ENCODE data around the gene CLCF1. TPM values are rescaled to one million over a fixed set of nuclear protein-coding genes. Genes with fewer than 3 reads are reported as not detected.

CLCF1 gene
- total RNA-seq, 8 experiments from 2014 or later: 0.81 to 6.1 (median 1.7) TPM

- WGBS, 10 experiments: 20 to 25% methylated on average over 1 to 2 of the region's 9 CpGs; no CpG with 5 or more reads in 8 of the 10 experiments
- peak overlapping the region in 3 of 5 donors; percentile 51 to 57 (median 53) for H3K4me3 ChIP-seq
- no peak for ATAC-seq (replicated peaks in 6 of 8)
- in situ Hi-C loops (cut with MboI; ENCODE audit: low pct_unique_long_range_greater_than_20kb in 2 of 9, low sequenced_read_pairs in 9 of 9, unreplicated experiment in 9 of 9): loop anchor here in 1 of 9 experiments (25.0 kb wide), 1 partner anchor 113 kb away; the partner anchor contains the start of gene AIP
- H3K27ac ChIP-seq: no peak overlapping the region
- H3K4me1 ChIP-seq (replicated peaks in 1 of 2): peaks cover 24 to 44% of the 10 kb centered on the region in 2 donors
These were observed 1.3 kb upstream of the CLCF1 start for GRCh38 chr11:67374571-67375281.

- ATAC-seq (replicated peaks in 6 of 8): peak; percentile 12 to 55 (median 46)
- Histone ChIP-seq H3K4me3 (peak overlapping the region; percentile 49 to 57 (median 53)), H3K27ac (peak overlapping the region in 1 of 2 donors; percentile 86), H3K4me1 (replicated peaks in 1 of 2) (peaks cover 24 to 43% of the 10 kb centered on the region in 2 donors)
- WGBS, 10 experiments: 0 to 20% (median 2%) methylated on average over 1 to 14 of the region's 40 CpGs; no CpG with 5 or more reads in 2 of the 10 experiments
- in situ Hi-C loops (cut with MboI; ENCODE audit: low pct_unique_long_range_greater_than_20kb in 2 of 9, low sequenced_read_pairs in 9 of 9, unreplicated experiment in 9 of 9): no loop called here
These were observed 511 bp upstream of the CLCF1 start for GRCh38 chr11:67373648-67374570.

- peak; percentile 5 to 44 (median 32) for ATAC-seq (replicated peaks in 6 of 8)
These were observed 941 bp downstream of the CLCF1 start for GRCh38 chr11:67372321-67372992.

GRCh38 chr11:67371911-67372320 lies 1.5 kb downstream of the CLCF1 start:
- WGBS, 10 experiments: 40% methylated on average over 1 of the region's 16 CpGs; no CpG with 5 or more reads in 9 of the 10 experiments
- ATAC-seq (replicated peaks in 6 of 8): no peak
- peak overlapping the region in 1 of 2 donors; percentile 86 for H3K27ac ChIP-seq
- H3K4me3 ChIP-seq: peak overlapping the region; percentile 49 to 57 (median 53)
- in situ Hi-C loops (cut with MboI; ENCODE audit: low pct_unique_long_range_greater_than_20kb in 2 of 9, low sequenced_read_pairs in 9 of 9, unreplicated experiment in 9 of 9): no loop called here
- peaks cover 24 to 43% of the 10 kb centered on the region in 2 donors for H3K4me1 ChIP-seq (replicated peaks in 1 of 2)

More at GRCh38 chr11:67372321-67372992, 941 bp downstream of the CLCF1 start:
- Histone ChIP-seq H3K4me1 (replicated peaks in 1 of 2) (peaks cover 24 to 43% of the 10 kb centered on the region in 2 donors), H3K27ac (peak overlapping the region in 1 of 2 donors; percentile 86), H3K4me3 (peak overlapping the region; percentile 49 to 57 (median 53))
- WGBS, 10 experiments: no CpG with 5 or more reads among the region's 78 CpGs
- in situ Hi-C loops (cut with MboI; ENCODE audit: low pct_unique_long_range_greater_than_20kb in 2 of 9, low sequenced_read_pairs in 9 of 9, unreplicated experiment in 9 of 9): no loop called here

- peak in 4 of 8 experiments; percentile 0 to 10 (median 4) for ATAC-seq (replicated peaks in 6 of 8)
- 33 to 63% (median 49%) methylated on average over 1 to 2 of the region's 8 CpGs; no CpG with 5 or more reads in 6 of the 10 experiments for WGBS, 10 experiments
- H3K4me1 ChIP-seq (replicated peaks in 1 of 2): peaks cover 24 to 43% of the 10 kb centered on the region in 2 donors
These were observed 2.0 kb downstream of the CLCF1 start for GRCh38 chr11:67371189-67371910.

GRCh38 chr11:67370351-67371076 lies 2.9 kb downstream of the CLCF1 start:
- ATAC-seq (replicated peaks in 6 of 8): peak in 2 of 8 experiments; percentile 0 to 1
- 79 to 94% methylated on average over 2 to 6 of the region's 14 CpGs; no CpG with 5 or more reads in 8 of the 10 experiments for WGBS, 10 experiments
- Histone ChIP-seq H3K4me1 (replicated peaks in 1 of 2) (peaks cover 24 to 36% of the 10 kb centered on the region in 2 donors), H3K27ac (peak overlapping the region in 1 of 2 donors; percentile 37), H3K4me3 (no peak overlapping the region)
- in situ Hi-C loops (cut with MboI; ENCODE audit: low pct_unique_long_range_greater_than_20kb in 2 of 9, low sequenced_read_pairs in 9 of 9, unreplicated experiment in 9 of 9): no loop called here

More at GRCh38 chr11:67371189-67371910, 2.0 kb downstream of the CLCF1 start:
- in situ Hi-C loops (cut with MboI; ENCODE audit: low pct_unique_long_range_greater_than_20kb in 2 of 9, low sequenced_read_pairs in 9 of 9, unreplicated experiment in 9 of 9): no loop called here
- peak overlapping the region in 2 of 5 donors; percentile 51 to 57 for H3K4me3 ChIP-seq
- H3K27ac ChIP-seq: no peak overlapping the region

GRCh38 chr11:67369801-67370284 lies 3.6 kb downstream of the CLCF1 start:
- Histone ChIP-seq H3K27ac (peak overlapping the region in 1 of 2 donors; percentile 35), H3K4me1 (replicated peaks in 1 of 2) (peaks cover 24 to 34% of the 10 kb centered on the region in 2 donors), H3K4me3 (no peak overlapping the region)
- ATAC-seq (replicated peaks in 6 of 8): no peak
- in situ Hi-C loops (cut with MboI; ENCODE audit: low pct_unique_long_range_greater_than_20kb in 2 of 9, low sequenced_read_pairs in 9 of 9, unreplicated experiment in 9 of 9): no loop called here
- WGBS, 10 experiments: 30 to 81% (median 60%) methylated on average over 2 to 4 of the region's 12 CpGs; no CpG with 5 or more reads in 5 of the 10 experiments

GRCh38 chr11:67369275-67369674 lies 4.1 kb downstream of the CLCF1 start:
- no peak for ATAC-seq (replicated peaks in 6 of 8)
- Histone ChIP-seq H3K4me1 (replicated peaks in 1 of 2) (peaks cover 18 to 28% of the 10 kb centered on the region in 2 donors), H3K27ac (no peak overlapping the region), H3K4me3 (no peak overlapping the region)
- WGBS, 10 experiments: 78 to 80% methylated on average over 3 to 6 of the region's 8 CpGs; no CpG with 5 or more reads in 8 of the 10 experiments
- in situ Hi-C loops (cut with MboI; ENCODE audit: low pct_unique_long_range_greater_than_20kb in 2 of 9, low sequenced_read_pairs in 9 of 9, unreplicated experiment in 9 of 9): no loop called here

- ATAC-seq (replicated peaks in 6 of 8): no peak
- in situ Hi-C loops (cut with MboI; ENCODE audit: low pct_unique_long_range_greater_than_20kb in 2 of 9, low sequenced_read_pairs in 9 of 9, unreplicated experiment in 9 of 9): no loop called here
- WGBS, 10 experiments: 57 to 93% (median 87%) methylated on average over 1 to 3 of the region's 3 CpGs; no CpG with 5 or more reads in 2 of the 10 experiments
- no peak overlapping the region for H3K27ac ChIP-seq
- H3K4me1 ChIP-seq (replicated peaks in 1 of 2): peaks cover 12 to 27% of the 10 kb centered on the region in 2 donors
- no peak overlapping the region for H3K4me3 ChIP-seq
These were observed 4.8 kb downstream of the CLCF1 start for GRCh38 chr11:67368621-67369020.

GRCh38 chr11:67367761-67368227 lies 5.6 kb downstream of the CLCF1 start:
- Histone ChIP-seq H3K4me1 (replicated peaks in 1 of 2) (peaks cover 11 to 27% of the 10 kb centered on the region in 2 donors), H3K27ac (no peak overlapping the region), H3K4me3 (no peak overlapping the region)
- in situ Hi-C loops (cut with MboI; ENCODE audit: low pct_unique_long_range_greater_than_20kb in 2 of 9, low sequenced_read_pairs in 9 of 9, unreplicated experiment in 9 of 9): no loop called here
- no peak for ATAC-seq (replicated peaks in 6 of 8)
- 50 to 89% methylated on average over 1 to 3 of the region's 7 CpGs; no CpG with 5 or more reads in 8 of the 10 experiments for WGBS, 10 experiments
